HEK293T (cell line): ENCODE results near the gene IFNG.

Experiments used
- CTCF ChIA-PET: fragments of 350-600 bp; formaldehyde crosslinking; extraction: SDS; loops from one replicate; lab custom pipeline; 2021; ENCODE audit warnings: antibody characterized with exemption, inconsistent platforms; lab: Yijun Ruan, JAX
- POLR2A ChIA-PET: fragments of 350-600 bp; formaldehyde crosslinking; extraction: SDS; loops from one replicate; lab custom pipeline; 2020; ENCODE audit warnings: antibody characterized with exemption, inconsistent platforms; lab: Yijun Ruan, JAX
- DNase-seq: peaks from one replicate; pipeline ENCODE4 v3.0.0; 2012; ENCODE audit warnings: mixed read lengths; ENCODE audit errors: extremely low spot score
- ARNT ChIP-seq: fragments of 450-650 bp; IDR thresholded peaks from 2 replicates; pipeline ENCODE4 v1.6.1; 2017; ENCODE audit warnings: mild to moderate bottlenecking
- BHLHE40 ChIP-seq: fragments of 450-650 bp; IDR thresholded peaks from 2 replicates; pipeline ENCODE4 v1.6.1; 2016; ENCODE audit warnings: mild to moderate bottlenecking, moderate library complexity, borderline replicate concordance
- CTBP1 ChIP-seq: fragments of 450-650 bp; IDR thresholded peaks from 2 replicates; pipeline ENCODE4 v1.6.1; 2016; ENCODE audit warnings: borderline replicate concordance
- ELF4 ChIP-seq: fragments of 450-650 bp; IDR thresholded peaks from 2 replicates; pipeline ENCODE4 v1.6.1; 2017; ENCODE audit warnings: antibody characterized with exemption
- FOXA1 ChIP-seq: fragments of 450-650 bp; IDR thresholded peaks from 2 replicates; pipeline ENCODE4 v1.6.1; 2016; ENCODE audit warnings: mild to moderate bottlenecking
- FOXK2 ChIP-seq: fragments of 450-650 bp; IDR thresholded peaks from 2 replicates; pipeline ENCODE4 v1.6.1; 2016; ENCODE audit warnings: mild to moderate bottlenecking
- FOXM1 ChIP-seq: fragments of 450-650 bp; IDR thresholded peaks from 2 replicates; pipeline ENCODE4 v1.6.1; 2017; ENCODE audit warnings: mild to moderate bottlenecking, borderline replicate concordance
- HDGF ChIP-seq: fragments of 450-650 bp; IDR thresholded peaks from 2 replicates; pipeline ENCODE4 v1.6.1; 2017; ENCODE audit warnings: antibody characterized with exemption, borderline replicate concordance
- L3MBTL2 ChIP-seq: fragments of 450-650 bp; conservative IDR thresholded peaks from 2 replicates; pipeline ENCODE4 v1.6.1; 2016; ENCODE audit warnings: mild to moderate bottlenecking
- LEF1 ChIP-seq: fragments of 450-650 bp; IDR thresholded peaks from 2 replicates; pipeline ENCODE4 v1.6.1; 2017; ENCODE audit warnings: mild to moderate bottlenecking, borderline replicate concordance
- NFRKB ChIP-seq: fragments of 450-650 bp; IDR thresholded peaks from 2 replicates; pipeline ENCODE4 v1.6.1; 2016; ENCODE audit warnings: mild to moderate bottlenecking, moderate library complexity
- PKNOX1 ChIP-seq: fragments of 450-650 bp; IDR thresholded peaks from 2 replicates; pipeline ENCODE4 v1.6.1; 2016
- SP1 ChIP-seq: fragments of 450-650 bp; IDR thresholded peaks from 2 replicates; pipeline ENCODE4 v1.6.1; 2017
- SUZ12 ChIP-seq: fragments of 450-650 bp; IDR thresholded peaks from 2 replicates; pipeline ENCODE4 v1.6.1; 2016; ENCODE audit warnings: mild to moderate bottlenecking
- TARDBP ChIP-seq: fragments of 450-650 bp; IDR thresholded peaks from 2 replicates; pipeline ENCODE4 v1.6.1; 2016
- ZNF384 ChIP-seq: fragments of 450-650 bp; IDR thresholded peaks from 2 replicates; pipeline ENCODE4 v1.6.1; 2016

The IFNG gene

GRCh38 chr12:68121143-68121542 is 38.4 kb downstream of the IFNG start:
- no peak for DNase-seq
- ChIA-PET CTCF (no interaction called here), POLR2A (no interaction called here)
- TF ChIP-seq LEF1 (no peak), PKNOX1 (no peak), FOXK2 (no peak), L3MBTL2 (no peak), HDGF (no peak), NFRKB (no peak), FOXA1 (no peak), TARDBP (no peak), ZNF384 (no peak), ARNT (no peak), BHLHE40 (no peak)

GRCh38 chr12:68119724-68120211 is 39.8 kb downstream of the IFNG start:
- TF ChIP-seq LEF1: no peak
- no peak for TF ChIP-seq PKNOX1
- TF ChIP-seq FOXM1: no peak
- TF ChIP-seq FOXK2: no peak
- DNase-seq: no peak
- POLR2A ChIA-PET: no interaction called here
- CTCF ChIA-PET: no interaction called here

GRCh38 chr12:68119250-68119649 is 40.3 kb downstream of the IFNG start:
- no peak for DNase-seq
- no peak for TF ChIP-seq LEF1
- no peak for TF ChIP-seq ELF4
- no peak for TF ChIP-seq FOXK2
- TF ChIP-seq FOXA1: no peak
- no peak for TF ChIP-seq NFRKB
- TF ChIP-seq SUZ12: no peak
- TF ChIP-seq ARNT: no peak
- TF ChIP-seq ZNF384: no peak
- no peak for TF ChIP-seq BHLHE40
- no peak for TF ChIP-seq TARDBP
- CTCF ChIA-PET: no interaction called here
- POLR2A ChIA-PET: no interaction called here

GRCh38 chr12:68118096-68118755 is 41.3 kb downstream of the IFNG start:
- ChIA-PET CTCF (no interaction called here), POLR2A (no interaction called here)
- no peak for TF ChIP-seq HDGF
- no peak for TF ChIP-seq FOXM1
- no peak for TF ChIP-seq FOXK2
- no peak for TF ChIP-seq PKNOX1
- DNase-seq: no peak

GRCh38 chr12:68117661-68118060 is 41.9 kb downstream of the IFNG start:
- TF ChIP-seq HDGF: no peak
- TF ChIP-seq TARDBP: no peak
- CTCF ChIA-PET: no interaction called here
- POLR2A ChIA-PET: no interaction called here
- no peak for DNase-seq

- no peak for DNase-seq
- TF ChIP-seq LEF1 (no peak), BHLHE40 (no peak), SUZ12 (no peak), SP1 (no peak), FOXA1 (no peak), ZNF384 (no peak)
- ChIA-PET POLR2A (no interaction called here), CTCF (no interaction called here)
These were observed 44.3 kb downstream of the IFNG start for GRCh38 chr12:68115281-68115680.

- no peak for TF ChIP-seq CTBP1
- TF ChIP-seq TARDBP: no peak
- TF ChIP-seq ARNT: no peak
- no peak for TF ChIP-seq ZNF384
- no peak for TF ChIP-seq FOXA1
- TF ChIP-seq SUZ12: no peak
- no peak for DNase-seq
- CTCF ChIA-PET: no interaction called here
- POLR2A ChIA-PET: no interaction called here
These were observed 44.9 kb downstream of the IFNG start for GRCh38 chr12:68114606-68115005.

GRCh38 chr12:68113644-68114043 is 45.9 kb downstream of the IFNG start:
- peak; percentile 36 for DNase-seq
- ChIA-PET CTCF (interaction anchor here (0.6 to 1.1 kb wide), 3 partner anchors 92 to 241 kb away, joined by 3 to 4 read pairs (median 3); no protein-coding TSS in a partner anchor), POLR2A (no interaction called here)
- TF ChIP-seq FOXA1 (no peak), FOXM1 (no peak), TARDBP (no peak), BHLHE40 (no peak), ZNF384 (no peak), SP1 (no peak), LEF1 (no peak)
